Karpas-422 (cell line): ENCODE measurements around the gene FOXQ1. TPM values are rescaled to one million over a fixed set of nuclear protein-coding genes. Genes with fewer than 3 reads are reported as not detected.

Experiments
- DNase-seq: peaks from one replicate; pipeline ENCODE4 v3.0.0-alpha.2; 2015
- H2AFZ ChIP-seq: fragments of 200-600 bp; sonication (generic); 2 replicates; pipeline ENCODE4 v1.6.1; 2014; ENCODE audit warnings: antibody characterized with exemption, low read length, mixed read lengths
- H3K27ac ChIP-seq: fragments of 200-600 bp; sonication (generic); 2 replicates; pipeline ENCODE4 v1.5.1; 2014; ENCODE audit warnings: mild to moderate bottlenecking, low read length, moderate library complexity
- H3K27me3 ChIP-seq: fragments of 200-600 bp; sonication (generic); 2 replicates; pipeline ENCODE4 v1.6.1; 2014; ENCODE audit warnings: low read length, mixed read lengths
- H3K36me3 ChIP-seq: fragments of 200-600 bp; sonication (generic); 2 replicates; pipeline ENCODE4 v1.6.1; 2014; ENCODE audit warnings: low read length, mixed read lengths; ENCODE audit not compliant: insufficient read depth
- H3K4me1 ChIP-seq: fragments of 200-600 bp; sonication (generic); 2 replicates; pipeline ENCODE4 v1.6.1; 2014; ENCODE audit warnings: mild to moderate bottlenecking, low read length, mixed read lengths
- H3K4me2 ChIP-seq: fragments of 200-600 bp; sonication (generic); 2 replicates; pipeline ENCODE4 v1.6.1; 2014; ENCODE audit warnings: low read length, low read depth, mild to moderate bottlenecking; ENCODE audit not compliant: poor library complexity, severe bottlenecking
- H3K4me3 ChIP-seq: fragments of 200-600 bp; sonication (generic); 2 replicates; pipeline ENCODE4 v1.5.1; 2014; ENCODE audit warnings: mild to moderate bottlenecking, antibody characterized with exemption, low read length, mixed read lengths
- H3K79me2 ChIP-seq: fragments of 200-600 bp; sonication (generic); 2 replicates; pipeline ENCODE4 v1.6.1; 2014; ENCODE audit warnings: mild to moderate bottlenecking, low read length, mixed read lengths
- H3K9ac ChIP-seq: fragments of 200-600 bp; sonication (generic); 2 replicates; pipeline ENCODE4 v1.6.0; 2014; ENCODE audit warnings: low read length
- H3K9me2 ChIP-seq: fragments of 200-600 bp; sonication (generic), shearing (Covaris generic); replicated peaks from 2 replicates; pipeline ENCODE4 v1.6.0; 2014; ENCODE audit warnings: mild to moderate bottlenecking, low read length, moderate library complexity; ENCODE audit not compliant: insufficient read depth
- H3K9me3 ChIP-seq: fragments of 300-700, 200-600 bp; sonication (generic); 2 replicates; pipeline ENCODE4 v1.6.1; 2014; ENCODE audit warnings: low read length, mixed read lengths
- H4K20me1 ChIP-seq: fragments of 200-600 bp; sonication (generic); 2 replicates; pipeline ENCODE4 v1.6.1; 2014; ENCODE audit warnings: mild to moderate bottlenecking, antibody characterized with exemption, low read length, low read depth; ENCODE audit not compliant: insufficient read depth
- total RNA-seq: library from RNA; depleted of rRNA; stranded (reverse); fragments of >200 nt; shearing (Covaris generic); gene quantifications from 2 replicates; pipeline ENCODE4 v1.2.3, GENCODE V29; 2014; ENCODE audit warnings: low replicate concordance

The FOXQ1 gene
- total RNA-seq, 1 experiment from 2014 or later: not detected

DNA sequence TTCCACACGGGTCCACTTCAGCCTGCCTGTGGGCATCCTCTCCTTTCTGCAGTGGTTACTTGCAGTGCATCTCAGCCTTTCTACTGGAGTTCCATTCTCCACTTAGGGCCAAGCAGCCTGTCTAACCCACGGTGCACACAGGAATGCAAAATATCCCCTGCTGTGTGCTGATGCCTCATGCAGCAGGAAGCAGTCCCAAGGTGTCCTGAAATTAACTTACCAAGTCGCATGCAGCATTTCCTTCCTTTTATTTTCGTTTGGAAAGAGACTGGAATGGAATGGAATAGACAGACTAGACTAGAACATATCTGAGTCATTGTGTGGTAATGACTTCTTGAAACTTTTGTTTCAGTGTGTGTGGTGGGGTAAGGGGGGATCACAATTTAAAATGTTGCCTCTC, 25.9 kb upstream of the FOXQ1 start:
- Histone ChIP-seq H3K27me3 (no peaks in the 10 kb centered on the region), H3K79me2 (no peaks in the 10 kb centered on the region), H3K36me3 (no peaks in the 10 kb centered on the region), H4K20me1 (no peaks in the 10 kb centered on the region), H3K4me2 (no peak overlapping the region), H3K4me3 (no peak overlapping the region), H3K9me3 (no peaks in the 10 kb centered on the region), H3K27ac (no peak overlapping the region), H3K4me1 (no peaks in the 10 kb centered on the region), H3K9ac (no peak overlapping the region), H3K9me2 (no peaks in the 10 kb centered on the region), H2AFZ (no peak overlapping the region)
- DNase-seq: no peak

DNA sequence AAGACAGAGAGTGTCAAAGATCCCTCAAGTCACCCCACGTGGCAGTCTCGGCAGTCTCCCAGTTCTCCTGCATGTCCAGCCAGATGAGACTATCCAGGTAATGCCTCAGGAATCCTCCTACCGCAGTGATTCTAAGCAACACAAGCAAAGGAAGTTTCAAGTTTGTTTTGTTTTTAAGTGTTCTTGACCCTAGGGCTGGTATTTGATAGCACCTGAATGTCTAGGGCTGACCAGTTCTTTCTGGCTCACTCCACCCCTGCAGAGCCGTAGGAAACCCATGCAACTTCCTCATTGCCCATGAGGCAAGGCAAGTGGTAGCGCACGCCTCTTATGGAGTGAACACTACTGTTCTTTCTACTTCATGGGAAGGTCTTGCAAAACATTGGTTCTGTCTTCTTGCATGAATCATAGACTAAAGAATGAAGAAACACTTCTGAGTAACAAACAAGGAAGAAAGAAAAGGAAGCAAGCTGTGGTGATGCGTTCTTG, 24.8 kb upstream of the FOXQ1 start:
- H3K4me2 ChIP-seq: no peak overlapping the region
- H3K79me2 ChIP-seq: no peaks in the 10 kb centered on the region
- no peaks in the 10 kb centered on the region for H3K4me1 ChIP-seq
- no peak overlapping the region for H3K27ac ChIP-seq
- no peak overlapping the region for H3K9ac ChIP-seq
- H3K27me3 ChIP-seq: no peaks in the 10 kb centered on the region
- H2AFZ ChIP-seq: no peak overlapping the region
- no peak for DNase-seq
- no peaks in the 10 kb centered on the region for H4K20me1 ChIP-seq
- H3K36me3 ChIP-seq: no peaks in the 10 kb centered on the region
- no peak overlapping the region for H3K4me3 ChIP-seq
- H3K9me3 ChIP-seq: no peaks in the 10 kb centered on the region
- no peaks in the 10 kb centered on the region for H3K9me2 ChIP-seq

DNA sequence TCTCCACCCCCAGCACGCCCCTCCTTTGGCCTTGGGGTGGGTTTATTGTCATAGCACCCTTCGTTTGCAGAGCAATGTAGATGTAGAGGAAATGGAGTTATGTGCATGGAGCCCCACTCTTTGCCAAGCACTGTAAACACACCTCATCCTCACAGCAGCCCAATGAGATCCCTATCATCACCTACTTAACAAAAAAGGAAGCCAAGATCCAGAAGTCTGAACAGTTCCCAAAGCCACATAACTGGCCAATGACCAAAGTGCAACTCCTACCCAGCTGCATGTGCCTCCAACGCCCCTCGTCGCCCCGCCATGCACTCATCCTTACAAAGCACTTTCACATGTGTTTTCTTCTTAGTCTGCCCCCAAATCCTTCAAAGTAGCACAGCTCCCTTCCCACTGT, 21.8 kb upstream of the FOXQ1 start:
- Histone ChIP-seq H3K4me1 (no peaks in the 10 kb centered on the region), H3K9me3 (no peaks in the 10 kb centered on the region), H3K36me3 (no peaks in the 10 kb centered on the region), H2AFZ (no peak overlapping the region), H3K4me3 (no peak overlapping the region), H3K27ac (no peak overlapping the region), H3K79me2 (no peaks in the 10 kb centered on the region), H3K4me2 (no peak overlapping the region), H3K9ac (no peak overlapping the region), H3K27me3 (no peaks in the 10 kb centered on the region), H3K9me2 (no peaks in the 10 kb centered on the region), H4K20me1 (no peaks in the 10 kb centered on the region)
- no peak for DNase-seq

DNA sequence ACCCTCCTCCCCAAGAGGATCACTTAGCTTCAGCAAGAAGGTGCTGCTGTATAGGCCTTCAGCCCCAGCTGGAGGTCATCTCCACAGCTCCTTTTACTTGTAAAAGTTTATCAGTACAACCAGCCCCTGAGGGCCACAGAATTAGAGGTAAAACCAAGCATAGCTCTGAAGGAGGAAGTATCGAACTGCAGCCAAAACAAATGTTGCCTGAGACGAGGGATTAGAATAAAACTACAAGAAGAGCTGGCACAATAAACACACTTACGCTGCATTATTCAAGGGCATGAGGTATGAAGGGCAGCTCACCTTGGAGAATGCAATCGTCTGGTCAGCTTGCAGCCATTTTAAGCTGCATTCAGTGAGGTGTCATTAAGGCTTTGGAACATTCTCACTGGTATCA, 21.1 kb upstream of the FOXQ1 start:
- H3K27me3 ChIP-seq: no peaks in the 10 kb centered on the region
- H3K79me2 ChIP-seq: no peaks in the 10 kb centered on the region
- H3K27ac ChIP-seq: no peak overlapping the region
- H3K4me2 ChIP-seq: no peak overlapping the region
- H3K9ac ChIP-seq: no peak overlapping the region
- no peak overlapping the region for H3K4me3 ChIP-seq
- H3K9me3 ChIP-seq: no peaks in the 10 kb centered on the region
- no peak for DNase-seq
- no peaks in the 10 kb centered on the region for H4K20me1 ChIP-seq
- H3K9me2 ChIP-seq: no peaks in the 10 kb centered on the region
- H2AFZ ChIP-seq: no peak overlapping the region
- H3K36me3 ChIP-seq: no peaks in the 10 kb centered on the region
- no peaks in the 10 kb centered on the region for H3K4me1 ChIP-seq

DNA sequence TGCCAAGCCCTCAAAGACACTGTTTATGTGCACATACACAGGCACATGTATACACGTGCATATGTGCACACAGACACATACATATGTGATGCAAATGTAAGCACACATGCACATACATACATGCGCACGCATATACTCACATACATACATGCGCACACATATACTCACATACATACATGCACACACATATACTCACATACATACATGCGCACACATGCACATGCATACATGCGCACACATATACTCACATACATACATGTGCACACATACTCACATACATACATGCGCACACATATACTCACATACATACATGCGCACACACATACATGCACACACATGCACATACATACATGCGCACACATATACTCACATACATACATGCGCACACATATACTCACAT, 20.5 kb upstream of the FOXQ1 start:
- Histone ChIP-seq H3K9ac (no peak overlapping the region), H3K9me3 (no peaks in the 10 kb centered on the region), H3K4me1 (no peaks in the 10 kb centered on the region), H3K79me2 (no peaks in the 10 kb centered on the region), H4K20me1 (no peaks in the 10 kb centered on the region), H3K27ac (no peak overlapping the region), H2AFZ (no peak overlapping the region), H3K4me3 (no peak overlapping the region), H3K9me2 (no peaks in the 10 kb centered on the region), H3K27me3 (no peaks in the 10 kb centered on the region), H3K36me3 (no peaks in the 10 kb centered on the region), H3K4me2 (no peak overlapping the region)
- no peak for DNase-seq

DNA sequence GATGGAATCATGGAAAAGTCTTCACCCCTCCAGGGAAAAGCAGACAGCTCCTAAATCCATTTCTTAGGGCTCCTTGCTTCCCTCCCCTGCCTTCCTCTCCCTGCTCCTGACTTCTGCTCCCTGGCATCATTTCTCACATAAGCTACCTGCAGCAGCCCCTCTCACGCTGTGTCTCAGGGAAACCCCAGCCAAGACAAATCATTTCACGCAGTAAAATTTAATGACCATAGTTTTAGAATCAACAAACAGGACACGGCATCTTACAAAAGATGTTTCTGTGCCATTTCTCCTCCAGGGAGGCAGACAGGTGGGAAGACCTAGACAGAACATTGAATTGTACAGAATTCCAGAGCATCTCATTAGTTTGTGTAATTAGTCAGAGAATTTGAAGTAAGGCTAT, 16.5 kb upstream of the FOXQ1 start:
- no peak overlapping the region for H3K9ac ChIP-seq
- H4K20me1 ChIP-seq: no peaks in the 10 kb centered on the region
- H3K4me3 ChIP-seq: no peak overlapping the region
- no peak overlapping the region for H3K4me2 ChIP-seq
- no peak for DNase-seq
- H3K9me3 ChIP-seq: no peaks in the 10 kb centered on the region
- H2AFZ ChIP-seq: no peak overlapping the region
- H3K27me3 ChIP-seq: no peaks in the 10 kb centered on the region
- no peaks in the 10 kb centered on the region for H3K79me2 ChIP-seq
- H3K4me1 ChIP-seq: no peaks in the 10 kb centered on the region
- H3K36me3 ChIP-seq: no peaks in the 10 kb centered on the region
- H3K9me2 ChIP-seq: no peaks in the 10 kb centered on the region
- H3K27ac ChIP-seq: no peak overlapping the region

DNA sequence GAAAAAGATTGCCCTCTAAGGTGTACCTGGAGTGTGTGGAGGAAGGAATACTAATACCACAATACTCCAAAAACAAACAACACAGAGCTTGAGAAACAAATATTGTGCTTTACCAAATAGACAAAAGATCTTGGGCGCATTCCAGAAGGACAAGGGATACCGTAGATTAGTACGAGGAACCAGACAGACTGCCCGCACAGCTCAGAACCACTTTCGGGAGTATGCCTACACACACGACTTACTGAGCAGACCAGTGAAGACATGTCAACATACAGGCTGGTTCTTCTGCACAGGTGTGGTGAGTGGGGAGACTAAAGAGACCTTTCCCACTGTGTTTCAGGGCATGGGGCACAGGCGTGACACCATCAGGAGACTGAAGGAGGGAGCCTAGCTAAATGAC, 15.8 kb upstream of the FOXQ1 start:
- no peak for DNase-seq
- Histone ChIP-seq H3K9me3 (no peaks in the 10 kb centered on the region), H4K20me1 (no peaks in the 10 kb centered on the region), H2AFZ (no peak overlapping the region), H3K27ac (no peak overlapping the region), H3K9me2 (no peaks in the 10 kb centered on the region), H3K79me2 (no peaks in the 10 kb centered on the region), H3K36me3 (no peaks in the 10 kb centered on the region), H3K4me1 (no peaks in the 10 kb centered on the region), H3K27me3 (no peaks in the 10 kb centered on the region), H3K4me3 (no peak overlapping the region), H3K9ac (no peak overlapping the region), H3K4me2 (no peak overlapping the region)

DNA sequence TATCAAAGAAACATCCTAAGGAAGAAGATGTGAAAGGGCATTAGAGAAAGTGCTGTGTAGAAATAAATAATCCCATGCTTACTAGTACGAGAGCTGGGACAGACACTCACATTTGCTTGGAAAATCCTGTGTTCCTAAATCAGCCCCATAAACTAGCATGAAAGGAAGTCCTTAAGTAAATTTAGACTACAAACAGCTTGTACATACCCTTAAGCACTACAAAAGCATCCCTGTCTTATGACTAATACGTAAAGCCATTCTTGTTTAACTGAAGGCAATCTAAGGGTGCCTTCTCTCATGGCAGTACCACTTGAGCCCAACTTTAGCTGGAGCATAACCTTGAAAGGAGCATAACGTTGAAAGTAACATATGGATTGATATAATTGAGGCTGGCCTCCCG, 15.4 kb upstream of the FOXQ1 start:
- Histone ChIP-seq H4K20me1 (no peaks in the 10 kb centered on the region), H3K9ac (no peak overlapping the region), H3K79me2 (no peaks in the 10 kb centered on the region), H3K4me2 (no peak overlapping the region), H3K27me3 (no peaks in the 10 kb centered on the region; the same call in 1 of the 2 replicates), H2AFZ (no peak overlapping the region), H3K27ac (no peak overlapping the region), H3K4me3 (no peak overlapping the region), H3K9me3 (no peaks in the 10 kb centered on the region), H3K36me3 (no peaks in the 10 kb centered on the region), H3K9me2 (no peaks in the 10 kb centered on the region), H3K4me1 (no peaks in the 10 kb centered on the region)
- DNase-seq: no peak

DNA sequence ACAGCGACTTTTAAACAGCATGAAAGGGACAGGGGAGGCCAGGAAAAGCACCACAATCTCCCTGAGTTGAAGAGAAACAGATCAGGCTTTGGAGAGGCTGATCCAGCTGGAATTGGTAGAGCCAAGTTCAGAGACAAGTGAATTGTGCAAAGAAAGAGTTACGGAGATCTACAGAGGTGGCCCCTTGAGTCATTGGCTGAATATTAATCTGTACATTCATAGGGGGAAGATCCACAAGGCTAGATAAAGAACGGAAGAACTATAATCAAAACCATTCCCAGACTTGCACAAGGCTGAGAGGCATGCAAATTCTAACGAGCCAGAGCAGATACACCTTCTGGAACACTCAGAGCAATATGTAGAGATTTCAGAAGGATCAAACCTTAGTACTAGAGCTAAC, 14.2 kb upstream of the FOXQ1 start:
- no peak overlapping the region for H3K27ac ChIP-seq
- H3K4me1 ChIP-seq: no peaks in the 10 kb centered on the region
- no peak for DNase-seq
- H2AFZ ChIP-seq: no peak overlapping the region
- H3K9me3 ChIP-seq: no peaks in the 10 kb centered on the region
- H3K9me2 ChIP-seq: no peaks in the 10 kb centered on the region
- H4K20me1 ChIP-seq: no peaks in the 10 kb centered on the region
- H3K4me3 ChIP-seq: no peak overlapping the region
- H3K79me2 ChIP-seq: no peaks in the 10 kb centered on the region
- no peak overlapping the region for H3K4me2 ChIP-seq
- H3K36me3 ChIP-seq: no peaks in the 10 kb centered on the region
- H3K9ac ChIP-seq: no peak overlapping the region
- no peaks in the 10 kb centered on the region; the same call in 1 of the 2 replicates for H3K27me3 ChIP-seq
